NCI-H82 treated with DMSO at 0.1 percent for 48 hours (cell line): ENCODE results near the gene HLA-B.

Source experiments
- DNase-seq: peaks from one replicate; lab custom pipeline; 2025; ENCODE audit not compliant: unreplicated experiment; lab: John Stamatoyannopoulos, UW

HLA-B gene

DNA sequence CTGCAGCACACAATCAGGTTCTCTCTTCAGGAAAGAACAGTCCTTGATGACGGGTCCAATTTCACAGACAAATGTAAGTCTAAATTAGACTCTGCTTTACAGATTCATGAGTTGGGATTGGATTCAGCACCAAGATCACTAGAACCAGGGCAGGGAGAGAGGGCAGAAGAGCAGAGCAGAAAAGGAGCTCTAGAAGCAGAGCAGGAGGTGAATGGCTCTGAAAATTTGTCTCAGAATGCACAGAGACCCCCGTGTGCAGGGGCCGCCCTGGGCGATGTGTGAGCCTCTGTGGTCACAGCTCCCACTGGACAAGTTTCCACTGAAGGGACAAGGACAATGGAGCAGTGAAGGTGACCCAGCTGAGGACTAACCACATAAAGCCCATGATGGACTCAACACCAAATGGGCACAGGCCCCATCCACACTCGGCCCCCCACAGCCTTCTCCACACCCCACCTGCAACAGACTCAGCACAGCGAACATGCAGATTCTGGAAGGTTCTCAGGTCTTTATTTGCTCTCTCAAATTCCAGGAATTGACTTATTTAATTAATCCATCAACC, 3.5 kb downstream of the HLA-B start:
- DNase-seq: no peak

DNA sequence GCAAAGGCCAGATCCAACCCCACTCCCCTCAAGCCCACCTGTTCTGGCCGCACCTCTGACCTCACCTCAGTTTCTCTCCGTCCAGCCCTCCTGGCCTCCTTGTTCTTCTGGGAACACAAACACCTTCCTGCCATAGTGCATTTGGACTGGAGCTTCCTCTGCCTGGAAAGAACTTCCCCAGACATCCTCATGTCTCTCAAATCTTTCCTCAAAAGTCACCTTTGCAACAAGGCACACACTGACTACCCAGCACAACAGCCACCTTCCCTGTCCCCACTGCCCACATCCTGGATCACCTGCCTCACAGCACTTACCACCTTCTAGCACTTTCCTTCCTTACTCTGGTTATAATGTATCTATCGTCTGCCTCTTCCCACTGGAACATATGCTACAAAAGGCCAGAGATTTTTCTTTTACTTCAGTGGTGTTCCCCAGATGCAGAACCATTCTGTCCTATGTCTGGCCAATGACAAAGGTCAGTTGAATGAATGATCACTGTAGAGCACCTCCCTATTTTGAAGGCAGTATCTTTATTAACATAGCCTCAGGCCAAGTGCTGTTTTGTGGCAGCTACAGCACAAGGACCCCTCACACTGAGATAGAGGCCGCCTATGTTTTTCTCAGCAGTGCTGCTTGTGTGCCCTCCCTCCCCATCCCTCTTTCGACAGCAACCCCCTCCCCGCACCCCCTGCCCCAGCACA, 4.1 kb downstream of the HLA-B start:
- DNase-seq: no peak

DNA sequence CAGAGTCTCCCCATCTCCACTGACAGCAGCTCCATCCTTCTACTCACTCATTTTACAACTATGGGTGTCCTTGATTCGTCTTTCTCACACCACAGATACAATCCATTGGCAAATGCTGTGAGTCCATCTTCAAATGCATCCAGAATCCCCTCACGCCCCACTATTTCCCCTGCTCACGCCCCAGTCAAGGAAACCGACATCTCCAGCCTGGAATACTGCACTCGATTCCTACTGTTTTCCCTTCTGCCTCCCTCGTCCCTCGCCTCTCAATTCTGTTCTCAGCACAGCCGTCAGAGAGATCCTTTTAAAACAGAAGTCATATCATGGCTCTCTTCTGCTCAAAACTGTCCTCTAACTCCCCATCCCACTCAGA, 4.7 kb downstream of the HLA-B start:
- DNase-seq: no peak

DNA sequence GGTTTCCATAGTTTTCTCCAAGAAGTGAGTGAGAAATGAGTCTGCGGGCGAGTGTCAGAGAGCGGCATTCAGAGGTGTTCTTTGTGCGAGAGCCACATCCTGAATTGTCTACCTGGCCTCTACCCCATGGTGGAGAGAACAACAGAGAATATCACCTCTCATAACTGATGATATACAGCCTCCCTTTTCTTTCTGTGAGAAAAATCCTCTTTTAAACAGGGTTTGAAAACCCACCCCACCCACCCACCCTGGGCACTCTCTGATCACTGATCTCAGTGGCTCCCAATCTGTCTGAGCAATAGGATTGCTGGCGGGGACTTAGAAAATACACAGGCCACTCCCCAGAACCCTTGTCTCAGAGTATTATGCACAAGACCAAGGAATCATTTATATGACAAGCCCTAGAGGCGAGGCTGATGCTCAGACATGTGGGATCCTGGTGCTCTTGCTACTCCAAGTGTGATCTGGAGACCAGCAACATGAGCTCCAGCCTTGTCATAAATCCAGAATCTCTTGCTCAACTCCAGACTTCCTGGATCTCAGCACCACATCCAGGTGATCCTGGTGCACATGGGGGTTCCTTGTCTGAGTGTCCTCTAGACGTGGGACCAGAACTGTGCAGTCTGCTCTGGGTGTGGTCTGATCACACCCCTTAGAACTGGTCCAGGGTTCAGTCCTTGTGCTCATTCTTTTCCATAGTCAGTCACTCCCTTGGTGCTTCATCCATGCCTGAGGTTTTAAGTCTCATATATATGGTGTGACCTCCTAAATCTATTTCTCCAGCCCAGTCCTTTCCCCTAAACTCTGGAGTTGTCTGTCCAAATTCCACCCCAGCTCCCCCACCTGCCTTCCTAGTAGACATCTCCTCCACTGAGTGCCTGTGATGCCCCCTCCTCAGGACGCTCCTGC, 5.3 kb downstream of the HLA-B start:
- no peak for DNase-seq

DNA sequence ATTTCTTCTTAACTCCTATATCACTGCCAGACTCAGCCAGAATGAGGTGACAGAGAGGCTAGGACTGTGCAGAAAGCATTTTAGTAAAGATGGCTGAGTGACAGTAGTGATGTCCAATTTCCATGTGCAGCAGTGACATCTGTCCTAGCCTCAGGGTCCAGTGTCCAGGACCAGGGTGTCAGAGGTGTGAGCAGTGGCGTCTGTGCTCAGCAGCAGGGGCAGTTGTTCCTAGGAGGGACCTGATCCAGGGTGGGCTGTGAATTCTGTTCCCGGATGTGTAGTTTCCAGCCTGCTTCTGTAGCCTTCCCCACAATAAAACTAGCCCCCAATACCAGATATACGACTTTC, 6.0 kb downstream of the HLA-B start:
- no peak for DNase-seq

DNA sequence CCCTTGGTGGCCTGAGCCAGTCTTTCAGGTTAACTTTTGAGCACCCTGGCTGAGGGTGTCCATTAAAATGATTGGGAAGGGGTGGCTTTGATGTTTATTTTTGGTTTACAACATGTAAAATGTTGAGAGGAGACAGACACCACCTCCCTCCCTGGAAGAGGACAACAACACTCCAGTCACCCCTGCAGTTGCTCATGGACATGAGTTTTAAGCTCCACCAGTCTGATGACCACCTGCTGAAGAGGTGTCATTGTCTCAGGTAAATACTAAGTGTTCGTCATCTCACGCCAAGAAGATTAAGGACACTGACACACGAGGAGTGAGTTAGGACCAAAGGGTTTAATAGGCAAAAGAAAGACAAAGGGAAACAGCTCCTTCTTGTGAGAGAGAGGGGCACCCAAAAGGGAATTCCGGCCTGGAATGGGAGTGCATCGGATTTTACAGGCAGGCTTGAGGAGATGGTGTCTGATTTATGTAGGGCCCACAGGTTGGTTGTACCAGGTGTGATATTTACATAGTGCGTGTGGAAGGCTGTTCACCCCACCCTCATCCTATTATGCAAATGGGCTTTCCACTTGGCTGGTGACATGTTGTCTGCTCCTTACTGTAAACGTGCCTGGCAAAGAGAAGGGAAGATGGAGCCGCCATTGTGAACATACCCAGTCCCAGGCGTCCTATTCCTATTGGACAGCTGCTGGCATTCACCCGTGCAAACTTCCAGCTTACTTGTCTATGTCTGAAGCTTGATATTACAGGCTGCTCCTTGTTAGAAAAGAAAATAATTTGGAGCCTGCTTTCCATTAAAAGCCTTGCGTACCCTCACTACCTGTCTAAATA, 6.6 kb downstream of the HLA-B start:
- DNase-seq: no peak

DNA sequence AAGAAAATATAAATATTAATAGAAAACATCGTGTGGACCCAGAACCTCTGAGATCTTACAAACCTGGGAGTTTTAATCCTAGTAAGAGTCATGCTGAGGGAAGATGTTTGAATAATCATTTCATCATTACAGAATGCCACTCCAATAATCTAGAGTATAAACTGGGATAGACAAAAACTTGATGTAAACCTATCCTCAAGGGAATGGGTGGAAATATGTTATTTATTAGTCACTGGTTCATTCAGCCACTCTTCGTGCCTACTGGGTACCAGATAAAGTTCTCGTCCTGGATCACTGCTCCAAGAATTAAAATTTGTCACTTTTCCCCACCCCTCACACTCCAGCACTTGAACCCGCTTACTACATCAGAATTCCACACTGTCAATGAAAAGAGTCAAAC, 7.7 kb downstream of the HLA-B start:
- no peak for DNase-seq

DNA sequence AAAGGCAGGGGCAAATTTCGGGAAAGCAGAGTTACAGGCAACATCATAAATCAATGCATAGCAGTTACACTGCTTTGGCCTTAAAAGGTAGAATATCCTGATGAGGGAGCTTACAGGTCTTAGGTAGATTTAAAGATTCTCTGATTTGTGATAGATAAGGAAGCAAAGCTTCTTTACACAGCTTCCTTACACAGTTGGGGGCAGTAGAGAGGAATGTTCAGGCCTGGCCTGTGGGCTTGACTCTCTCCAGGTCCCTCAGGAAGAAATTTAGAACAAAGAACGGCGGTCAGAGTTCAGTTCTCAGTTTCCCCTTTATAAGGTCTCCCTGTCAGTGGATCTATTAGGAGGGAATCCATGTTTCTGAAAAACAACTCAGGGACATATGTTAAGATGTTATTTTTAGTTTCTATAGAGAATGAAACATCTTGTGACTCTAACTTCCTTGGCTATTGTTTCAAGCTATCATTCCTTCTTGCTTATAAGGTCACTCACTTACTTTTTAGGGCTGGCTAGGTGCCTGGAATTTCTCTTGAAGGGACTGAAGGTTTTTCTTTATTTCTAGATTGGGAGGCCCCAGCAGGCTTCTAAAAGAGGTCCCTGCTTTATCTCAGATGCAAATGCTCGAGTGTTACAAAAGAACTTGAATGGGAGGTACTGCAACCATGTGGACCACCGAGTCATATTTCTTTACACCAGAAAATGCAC, 11.8 kb downstream of the HLA-B start:
- DNase-seq: no peak

DNA sequence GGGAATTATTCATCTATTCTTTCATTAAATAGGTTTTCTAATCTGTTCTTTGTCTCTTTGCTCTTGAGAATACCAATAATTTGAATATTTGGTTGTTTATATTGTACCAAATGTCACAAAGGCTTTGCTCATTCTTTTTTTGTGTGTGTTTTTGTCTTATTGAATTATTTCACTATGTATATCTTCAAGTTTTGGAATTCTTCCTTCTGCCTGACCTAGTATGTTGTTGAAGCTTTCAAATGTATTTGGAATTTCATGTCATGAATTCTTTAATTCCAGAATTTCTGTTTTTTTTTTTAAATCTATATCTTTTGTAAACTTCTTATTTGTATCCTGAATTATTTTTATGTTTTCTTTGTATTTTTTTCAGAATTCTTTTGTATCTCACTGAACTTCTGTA, 16.8 kb downstream of the HLA-B start:
- no peak for DNase-seq

DNA sequence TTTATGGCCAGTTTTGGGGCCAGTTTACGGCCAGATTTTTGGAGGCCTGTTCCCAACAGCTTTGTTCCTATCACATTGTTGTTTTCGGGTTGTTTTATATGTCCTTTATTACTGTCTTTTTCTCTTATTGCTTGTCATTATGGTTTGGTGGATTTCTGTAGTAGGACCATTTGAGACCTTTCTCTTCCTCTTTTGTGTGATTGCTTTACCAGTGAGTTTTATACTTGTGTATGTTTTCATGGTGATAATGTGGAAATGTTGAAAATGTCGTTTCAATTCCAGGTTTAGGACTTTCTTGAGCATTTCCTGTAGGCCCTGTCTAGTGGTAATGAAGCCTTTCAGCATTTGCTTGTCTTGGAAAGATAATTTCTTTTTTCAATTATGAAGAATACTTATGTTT, 17.8 kb downstream of the HLA-B start:
- DNase-seq: no peak

DNA sequence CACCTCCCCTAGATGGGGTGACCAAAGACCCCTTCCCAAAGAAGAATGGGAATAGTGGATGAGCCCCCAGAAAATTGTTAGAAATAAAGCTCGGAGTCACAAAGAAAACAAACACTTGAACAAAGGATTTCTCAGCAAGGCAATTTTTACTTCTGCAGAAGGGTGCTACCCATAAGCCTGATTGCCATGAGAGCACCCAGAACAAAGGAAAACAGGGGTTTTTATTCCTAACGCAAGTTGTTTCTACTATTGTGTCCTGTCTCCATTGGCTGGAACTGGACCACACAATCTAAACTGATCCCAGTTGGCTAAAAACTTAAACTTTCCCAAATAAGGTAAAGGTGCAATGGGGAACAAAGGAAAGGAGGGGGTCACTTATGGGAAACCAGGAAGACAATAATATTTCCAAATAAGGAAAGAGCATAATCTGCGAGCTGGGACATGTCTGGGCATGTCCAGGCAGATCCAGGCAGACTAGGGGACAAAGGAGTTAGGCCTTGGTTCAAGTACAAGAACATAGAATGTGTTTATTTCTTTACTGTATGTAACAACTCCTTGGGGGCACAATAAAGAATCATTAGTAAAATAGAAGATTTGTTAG, 20.0 kb downstream of the HLA-B start:
- no peak for DNase-seq

DNA sequence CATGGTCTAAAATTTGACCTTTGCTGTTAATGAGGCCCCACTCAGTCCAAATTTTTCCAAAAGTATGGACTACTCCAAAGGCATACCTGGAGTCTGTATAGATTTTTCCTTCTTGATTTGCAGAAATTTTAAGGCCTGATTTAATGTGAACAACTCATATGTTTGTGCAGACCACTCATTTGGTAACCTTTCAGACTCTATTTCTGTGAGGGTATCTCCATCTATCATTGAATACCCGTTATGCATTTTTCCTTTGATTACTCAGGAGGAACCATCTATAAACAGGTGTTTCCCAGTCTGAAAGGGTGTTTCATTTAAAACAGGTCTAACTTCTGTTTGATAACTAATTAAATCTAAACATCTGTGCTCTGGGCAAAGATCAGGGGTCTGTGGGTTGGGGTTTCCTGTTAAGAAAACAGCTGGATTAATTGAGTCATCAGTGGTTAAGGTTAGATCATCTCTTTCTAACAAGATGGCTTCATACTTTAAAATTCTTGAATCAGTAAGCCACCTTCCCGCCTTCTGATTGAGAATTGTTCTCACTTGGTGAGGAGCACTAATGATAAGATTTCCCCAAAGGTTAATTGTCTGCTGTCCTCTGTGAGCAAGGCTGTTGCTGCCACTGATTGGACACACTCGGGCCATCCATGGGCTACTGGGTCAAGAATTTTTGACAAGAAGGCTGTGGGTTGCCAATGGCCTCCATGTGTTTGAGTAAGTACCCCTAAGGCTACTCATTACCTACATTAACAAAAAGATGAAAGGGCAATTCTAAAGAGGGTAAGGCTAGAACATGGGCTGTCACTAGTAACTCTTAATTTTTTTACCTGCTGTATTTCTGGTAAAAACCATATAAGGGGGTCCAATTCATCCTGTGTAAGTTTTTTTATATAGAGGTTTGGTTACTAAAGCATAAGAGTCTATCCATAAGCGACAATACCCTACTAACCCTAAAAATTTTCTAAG, 24.1 kb downstream of the HLA-B start:
- DNase-seq: no peak

DNA sequence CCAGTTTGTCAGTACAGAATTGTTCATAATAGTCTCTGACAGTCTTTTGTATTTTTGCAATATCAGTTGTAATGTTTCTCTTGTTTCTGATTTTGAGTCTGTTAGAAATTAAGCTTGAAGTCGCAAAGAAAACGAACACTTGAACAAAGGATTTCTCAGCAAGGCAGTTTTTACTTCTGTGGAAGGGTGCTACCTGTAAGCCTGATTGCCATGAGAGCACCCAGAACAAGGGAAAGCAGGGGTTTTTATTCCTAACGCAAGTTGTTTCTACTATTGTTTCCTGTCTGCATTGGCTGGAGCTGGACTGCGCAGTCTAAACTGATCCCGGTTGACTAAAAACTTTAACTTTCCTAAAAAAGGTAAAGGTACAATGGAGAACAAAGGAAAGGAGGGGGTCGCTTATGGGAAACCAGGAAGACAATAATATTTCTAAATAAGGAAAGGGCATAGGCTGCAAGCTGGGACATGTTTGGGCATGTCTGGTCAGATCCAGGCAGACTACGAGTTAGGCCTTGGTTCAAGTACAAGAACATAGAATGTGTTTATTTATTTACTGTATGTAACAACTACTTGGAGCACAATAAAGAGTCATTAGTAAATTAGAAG, 28.5 kb downstream of the HLA-B start:
- DNase-seq: no peak

DNA sequence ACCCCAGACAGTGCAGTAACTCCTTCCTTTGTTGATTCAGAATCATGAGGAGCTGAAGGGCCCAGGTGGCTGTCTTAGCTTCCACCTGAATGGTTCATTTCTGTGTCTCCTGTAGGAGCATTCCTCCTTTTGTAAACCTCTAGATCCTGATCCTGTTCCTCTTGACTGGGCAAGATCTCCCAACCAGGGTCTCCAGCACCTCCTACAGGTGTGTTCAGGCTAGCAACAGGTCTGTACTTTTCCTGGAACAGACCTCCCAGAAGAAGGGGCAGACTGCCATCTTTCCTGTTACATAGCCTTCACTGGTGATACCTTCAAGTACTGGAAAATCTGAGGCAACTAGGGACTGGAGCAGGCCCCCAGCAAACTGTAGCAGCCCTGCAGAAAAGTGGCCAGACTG, 35.2 kb downstream of the HLA-B start:
- DNase-seq: no peak

DNA sequence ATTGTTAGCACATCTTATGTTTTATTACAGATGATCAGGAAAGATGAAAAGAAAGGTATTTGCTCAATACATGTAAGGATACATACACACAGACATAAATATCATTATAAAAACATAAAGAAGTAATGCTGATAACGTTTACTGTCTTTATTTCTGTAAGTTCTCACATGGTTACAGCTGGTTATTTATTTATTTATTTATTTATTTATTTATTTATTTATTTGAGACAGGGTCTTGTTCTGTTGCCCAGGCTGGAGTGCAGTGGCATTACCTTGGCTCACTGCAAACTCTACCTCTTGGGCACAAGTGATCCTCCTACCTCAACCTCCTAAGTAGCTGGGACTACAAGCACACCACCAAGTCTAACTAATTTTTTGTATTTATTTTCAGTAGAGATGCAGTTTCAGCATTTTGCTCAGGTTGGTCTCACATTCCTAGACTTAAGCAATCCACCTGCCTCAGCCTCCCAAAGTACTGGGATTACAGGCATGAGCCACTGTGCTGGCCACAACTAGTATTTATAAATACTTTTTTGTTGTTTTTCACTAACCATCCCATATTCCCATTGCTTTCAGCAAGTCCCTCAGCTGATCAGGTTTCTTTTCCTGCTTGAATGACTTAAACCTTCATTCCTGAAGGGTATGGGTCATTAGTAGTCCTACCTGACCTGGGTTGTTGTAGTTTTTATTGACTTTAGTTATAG, 35.8 kb downstream of the HLA-B start:
- no peak for DNase-seq

DNA sequence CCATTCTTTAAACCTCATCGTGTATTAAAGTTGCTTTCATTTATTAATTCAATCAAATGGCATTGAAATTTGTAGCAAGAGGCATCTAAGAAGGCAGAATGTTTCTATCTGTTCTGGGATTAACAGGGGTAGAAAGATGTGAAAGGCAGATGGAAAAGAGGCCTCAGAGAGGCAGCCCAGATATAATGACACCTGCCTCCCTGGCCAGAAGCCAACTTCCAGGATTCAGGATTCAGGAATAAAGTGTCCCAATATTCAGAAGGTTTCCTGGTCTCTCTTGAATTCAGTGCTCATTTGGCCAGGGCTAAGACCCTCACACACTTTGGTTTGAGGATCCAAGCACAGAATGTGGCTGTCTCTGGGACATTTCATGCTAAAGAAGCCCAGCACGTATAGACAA, 39.9 kb downstream of the HLA-B start:
- no peak for DNase-seq

DNA sequence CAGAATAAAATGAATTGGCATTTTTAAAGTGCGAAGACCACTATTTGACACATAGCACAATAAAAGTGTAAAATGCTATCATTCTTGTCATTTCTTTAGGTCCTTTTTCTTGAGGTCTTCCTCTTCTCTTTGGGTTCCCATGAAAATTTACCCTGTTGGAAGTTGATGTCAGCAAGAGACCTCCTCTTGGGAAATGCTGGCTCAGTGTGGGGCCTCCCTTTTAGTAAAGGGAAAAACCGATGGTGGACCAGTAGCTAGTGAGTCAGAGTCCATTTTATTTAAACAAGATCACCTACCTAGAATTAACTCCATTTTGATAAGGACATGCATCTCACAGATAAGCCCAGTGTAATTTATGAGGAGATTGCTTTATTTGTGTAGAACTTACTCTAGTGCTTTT, 47.3 kb downstream of the HLA-B start:
- no peak for DNase-seq

DNA sequence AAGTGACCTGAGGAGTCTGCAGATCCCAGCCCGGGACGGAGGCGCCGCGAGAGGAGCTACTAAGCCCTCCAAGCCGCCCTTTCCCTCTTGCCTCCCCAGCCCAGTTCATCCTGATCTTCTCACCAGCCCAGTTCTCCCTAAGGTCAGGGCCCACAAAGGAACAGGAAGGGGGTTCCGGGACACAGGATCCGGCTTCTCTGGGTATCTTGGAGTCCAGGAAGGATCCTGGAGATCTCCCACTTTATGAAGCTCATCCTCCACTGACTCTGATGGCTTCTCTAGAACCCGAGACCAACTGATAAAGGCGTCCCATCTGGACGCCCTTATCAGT, 48.2 kb downstream of the HLA-B start:
- DNase-seq: no peak
